Panc1 (cell line): ENCODE data around the gene ACER1. TPM values are rescaled to one million over a fixed set of nuclear protein-coding genes. Genes with fewer than 3 reads are reported as not detected.

Experiments
- ATAC-seq: fragments of 200-7000 bp; cut with Tn5 transposase; 2 replicates; pipeline ENCODE4 v1.9.1; 2020; ENCODE audit warnings: mild to moderate bottlenecking, moderate library complexity
- BruUV-seq: library from RNA; stranded (reverse); fragments of 400-500 nt; replicated peaks from 2 replicates; lab custom pipeline; 2021; lab: Mats Ljungman, UMichigan
- CTCF ChIA-PET: fragments of 300-600 bp; sonication (Branson Sonifier 250); formaldehyde crosslinking; loops from one replicate; lab custom pipeline; 2022; ENCODE audit warnings: antibody characterized with exemption; lab: Charles Lee
- POLR2A ChIA-PET: fragments of 300-600 bp; sonication (Branson Sonifier 250); formaldehyde crosslinking; loops from one replicate; lab custom pipeline; 2022; ENCODE audit warnings: antibody characterized with exemption; lab: Charles Lee
- DNase-seq: peaks from one replicate; pipeline ENCODE4 v3.0.0-alpha.2; 2010; ENCODE audit warnings: low read depth, low spot score
- H3K27ac ChIP-seq: 2 replicates; pipeline ENCODE4 v1.5.1; 2011; ENCODE audit warnings: mild to moderate bottlenecking, low read length, inconsistent platforms
- H3K27me3 ChIP-seq: fragments of 200-500 bp; sonication (Bioruptor generic); 2 replicates; pipeline ENCODE4 v1.6.0; 2014; ENCODE audit warnings: low read length, inconsistent platforms; ENCODE audit not compliant: control insufficient read depth, insufficient read depth
- H3K36me3 ChIP-seq: fragments of 200-500 bp; sonication (Bioruptor generic); 2 replicates; pipeline ENCODE4 v1.5.1; 2014; ENCODE audit warnings: inconsistent platforms, mild to moderate bottlenecking, low read length, moderate library complexity; ENCODE audit not compliant: control insufficient read depth, insufficient read depth
- H3K4me1 ChIP-seq: 2 replicates; pipeline ENCODE4 v1.5.1; 2011; ENCODE audit warnings: inconsistent platforms, mild to moderate bottlenecking, low read length, moderate library complexity; ENCODE audit not compliant: control insufficient read depth, insufficient read depth
- H3K4me3 ChIP-seq, 2 experiments: 2 replicates each; pipeline ENCODE4 v1.5.1; 2011 to 2012; ENCODE audit warnings: low read depth in 2 of 2, low read length in 2 of 2, mild to moderate bottlenecking in 2 of 2, inconsistent platforms in 1 of 2, moderate library complexity in 1 of 2
- H3K9me3 ChIP-seq: fragments of 200-500 bp; sonication (Bioruptor generic); 2 replicates; pipeline ENCODE4 v1.5.1; 2014; ENCODE audit warnings: low read depth, mild to moderate bottlenecking, inconsistent platforms, low read length, moderate library complexity; ENCODE audit not compliant: control insufficient read depth, insufficient read depth
- CTCF ChIP-seq: fragments of 450-650 bp; IDR thresholded peaks from 2 replicates; pipeline ENCODE4 v1.5.1; 2017; ENCODE audit warnings: mild to moderate bottlenecking
- POLR2AphosphoS5 ChIP-seq: IDR thresholded peaks from 2 replicates; pipeline ENCODE4 v1.6.1; 2012; ENCODE audit warnings: mild to moderate bottlenecking, low read depth, low read length, moderate library complexity
- REST ChIP-seq, 2 experiments: IDR thresholded peaks; 2 replicates each; pipeline ENCODE4 v1.6.1; 2011 to 2012; ENCODE audit warnings: low read depth in 2 of 2, control low read depth in 1 of 2, low read length in 1 of 2, mild to moderate bottlenecking in 1 of 2, moderate library complexity in 1 of 2; ENCODE audit not compliant: insufficient read depth in 1 of 2
- SIN3A ChIP-seq: IDR thresholded peaks from 2 replicates; pipeline ENCODE4 v1.6.1; 2012; ENCODE audit warnings: low read depth, mild to moderate bottlenecking, low read length, moderate library complexity, borderline replicate concordance; ENCODE audit not compliant: insufficient read depth
- TCF7L2 ChIP-seq: IDR thresholded peaks from 2 replicates; pipeline ENCODE4 v1.6.1; 2011; ENCODE audit warnings: mild to moderate bottlenecking, low read depth, low read length, inconsistent platforms
- in situ Hi-C: cut with HindIII; loops from 2 replicates; pipeline ENCODE4 v1.10.0; 2016; ENCODE audit warnings: low sequenced_read_pairs, low pct_unique_long_range_greater_than_20kb
- intact Hi-C: fragments of 100-400 bp; cut with micrococcal nuclease; formaldehyde crosslinking; loops from one replicate; pipeline ENCODE4 v1.10.0; 2022; ENCODE audit not compliant: unreplicated experiment
- total RNA-seq: library from RNA; stranded (reverse); gene quantifications from one replicate; pipeline ENCODE4 v1.2.1, GENCODE V29; 2021; ENCODE audit not compliant: unreplicated experiment

The ACER1 gene
- total RNA-seq, 1 experiment from 2014 or later: not detected

GRCh38 chr19:6374711-6375410 lies 41.4 kb upstream of the ACER1 start:
- no peak overlapping the region for H3K27ac ChIP-seq
- no peak overlapping the region for H3K4me3 ChIP-seq
- POLR2A ChIA-PET: no interaction called here
- H3K9me3 ChIP-seq: no peaks in the 10 kb centered on the region
- no peaks in the 10 kb centered on the region for H3K27me3 ChIP-seq
- CTCF ChIA-PET: interaction anchor here (0.7 kb wide), 1 partner anchor 38 kb away, joined by 7 read pairs; no protein-coding TSS in a partner anchor
- no TSS peak for BruUV-seq
- ATAC-seq: no peak
- intact Hi-C loops (no loop called here), in situ Hi-C loops (no loop called here)
- H3K4me1 ChIP-seq: peaks cover 2% of the 10 kb centered on the region
- no peaks in the 10 kb centered on the region for H3K36me3 ChIP-seq
- TF ChIP-seq TCF7L2 (no peak), REST (IDR thresholded peaks at IDR 0.05; ENCODE audit: insufficient read depth in 1 of 2, low read depth in 2 of 2, low read length in 1 of 2) (no peak), CTCF (no peak), POLR2AphosphoS5 (no peak), SIN3A (no peak)
- DNase-seq: no peak

GRCh38 chr19:6374161-6374709 lies 40.8 kb upstream of the ACER1 start:
- in situ Hi-C loops (no loop called here), intact Hi-C loops (no loop called here)
- ATAC-seq (no peak), DNase-seq (no peak)
- Histone ChIP-seq H3K9me3 (no peaks in the 10 kb centered on the region), H3K4me3 (peak overlapping the region; percentile 38 to 53; a peak in 2 of 4 replicates), H3K27me3 (no peaks in the 10 kb centered on the region), H3K36me3 (no peaks in the 10 kb centered on the region), H3K4me1 (peaks cover 2% of the 10 kb centered on the region), H3K27ac (peak overlapping the region; percentile 74)
- CTCF ChIA-PET: no interaction called here
- POLR2A ChIA-PET: no interaction called here
- TF ChIP-seq REST (IDR thresholded peaks at IDR 0.05; ENCODE audit: insufficient read depth in 1 of 2, low read depth in 2 of 2, low read length in 1 of 2) (no peak), SIN3A (no peak), CTCF (no peak), TCF7L2 (no peak), POLR2AphosphoS5 (no peak)
- BruUV-seq: TSS peak; percentile 88
